Activated T-cell treated with anti-CD3 and anti-CD28 coated beads for 48 hours (primary cell): ENCODE data around the gene FAM120B.
A peak's percentile ranks its signal among the peaks of the same experiment; 100 is the strongest.
"Not testable (repeated sequence)": the region's sequence is repeated elsewhere in the genome, so short reads cannot be mapped to it uniquely, and the experiment has no call there.

ENCODE experiments used
- DNase-seq: peaks from one replicate; pipeline ENCODE4 v3.0.0-alpha.2; 2020; ENCODE audit warnings: low read depth

Gene FAM120B

GRCh38 chr6:170383466-170384035, 77.0 kb downstream of the FAM120B start:
- DNase-seq, result no peak

GRCh38 chr6:170385506-170385905, 78.9 kb downstream of the FAM120B start:
- DNase-seq, result no peak

GRCh38 chr6:170388113-170388512, 81.6 kb downstream of the FAM120B start:
- DNase-seq, result no peak

GRCh38 chr6:170393033-170393432, 86.5 kb downstream of the FAM120B start:
- no peak for DNase-seq

DNA sequence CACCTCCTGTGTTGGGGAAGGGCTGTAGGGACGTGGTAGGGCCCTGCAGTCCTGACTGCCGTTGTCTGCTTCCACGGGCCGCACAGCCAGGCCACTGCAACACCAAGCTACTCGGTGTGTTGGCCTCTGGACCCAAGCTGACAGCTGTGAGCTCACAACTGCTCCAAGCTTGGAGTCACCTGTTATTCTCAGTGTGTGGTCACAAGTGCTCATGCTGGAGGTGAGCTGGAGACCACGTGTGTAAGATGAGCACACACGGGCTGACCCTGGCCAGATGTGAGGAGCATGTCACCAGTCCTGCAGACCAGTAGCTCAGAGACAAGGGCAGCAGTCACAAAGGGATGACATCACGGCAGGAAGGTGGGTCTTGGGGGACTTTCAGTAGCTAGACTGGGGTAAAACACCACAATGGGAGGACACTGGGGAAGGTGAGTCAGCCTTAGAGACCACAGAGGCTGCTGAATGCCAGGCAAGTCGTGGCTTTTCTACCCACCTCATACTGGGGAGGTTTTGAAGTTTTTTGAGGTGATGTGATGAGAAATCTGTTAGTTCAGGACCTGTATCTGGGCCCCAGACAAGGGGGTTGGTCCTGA, 87.3 kb downstream of the FAM120B start:
- DNase-seq, result peak; percentile 28

GRCh38 chr6:170394980-170395379, 88.4 kb downstream of the FAM120B start:
- no peak for DNase-seq

DNA sequence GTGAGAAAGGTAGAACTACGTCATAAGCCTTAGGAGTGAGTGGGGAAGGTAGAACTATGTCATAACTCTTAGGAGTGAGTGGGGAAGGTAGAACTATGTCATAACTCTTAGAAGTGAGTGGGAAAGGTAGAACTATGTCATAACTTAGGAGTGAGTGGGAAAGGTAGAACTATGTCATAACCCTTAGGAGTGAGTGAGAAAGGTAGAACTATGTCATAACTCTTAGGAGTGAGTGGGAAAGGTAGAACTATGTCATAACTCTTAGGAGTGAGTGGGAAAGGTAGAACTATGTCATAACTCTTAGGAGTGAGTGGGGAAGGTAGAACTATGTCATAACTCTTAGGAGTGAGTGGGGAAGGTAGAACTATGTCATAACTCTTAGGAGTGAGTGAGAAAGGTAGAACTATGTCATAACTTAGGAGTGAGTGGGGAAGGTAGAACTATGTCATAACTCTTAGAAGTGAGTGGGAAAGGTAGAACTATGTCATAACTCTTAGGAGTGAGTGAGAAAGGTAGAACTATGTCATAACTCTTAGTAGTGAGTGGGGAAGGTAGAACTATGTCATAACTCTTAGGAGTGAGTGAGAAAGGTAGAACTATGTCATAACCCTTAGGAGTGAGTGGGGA, 92.3 kb downstream of the FAM120B start:
- DNase-seq, result not testable (repeated sequence)

DNA sequence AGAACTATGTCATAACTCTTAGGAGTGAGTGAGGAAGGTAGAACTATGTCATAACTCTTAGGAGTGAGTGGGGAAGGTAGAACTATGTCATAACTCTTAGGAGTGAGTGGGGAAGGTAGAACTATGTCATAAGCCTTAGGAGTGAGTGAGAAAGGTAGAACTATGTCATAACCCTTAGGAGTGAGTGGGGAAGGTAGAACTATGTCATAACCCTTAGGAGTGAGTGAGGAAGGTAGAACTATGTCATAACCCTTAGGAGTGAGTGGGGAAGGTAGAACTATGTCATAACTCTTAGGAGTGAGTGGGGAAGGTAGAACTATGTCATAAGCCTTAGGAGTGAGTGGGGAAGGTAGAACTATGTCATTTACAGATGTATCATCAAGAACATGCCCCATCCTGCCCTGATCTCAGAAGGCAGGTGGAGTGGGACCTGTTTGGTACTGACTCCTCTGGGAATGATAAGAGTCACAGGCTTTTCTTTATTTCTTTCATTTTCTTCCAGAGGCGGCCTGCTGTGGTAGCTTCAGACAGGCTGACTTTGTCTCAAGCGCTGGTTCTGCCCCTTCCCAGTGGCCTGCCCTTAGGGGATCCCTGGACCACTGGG, 93.5 kb downstream of the FAM120B start:
- DNase-seq, result not testable (repeated sequence)

DNA sequence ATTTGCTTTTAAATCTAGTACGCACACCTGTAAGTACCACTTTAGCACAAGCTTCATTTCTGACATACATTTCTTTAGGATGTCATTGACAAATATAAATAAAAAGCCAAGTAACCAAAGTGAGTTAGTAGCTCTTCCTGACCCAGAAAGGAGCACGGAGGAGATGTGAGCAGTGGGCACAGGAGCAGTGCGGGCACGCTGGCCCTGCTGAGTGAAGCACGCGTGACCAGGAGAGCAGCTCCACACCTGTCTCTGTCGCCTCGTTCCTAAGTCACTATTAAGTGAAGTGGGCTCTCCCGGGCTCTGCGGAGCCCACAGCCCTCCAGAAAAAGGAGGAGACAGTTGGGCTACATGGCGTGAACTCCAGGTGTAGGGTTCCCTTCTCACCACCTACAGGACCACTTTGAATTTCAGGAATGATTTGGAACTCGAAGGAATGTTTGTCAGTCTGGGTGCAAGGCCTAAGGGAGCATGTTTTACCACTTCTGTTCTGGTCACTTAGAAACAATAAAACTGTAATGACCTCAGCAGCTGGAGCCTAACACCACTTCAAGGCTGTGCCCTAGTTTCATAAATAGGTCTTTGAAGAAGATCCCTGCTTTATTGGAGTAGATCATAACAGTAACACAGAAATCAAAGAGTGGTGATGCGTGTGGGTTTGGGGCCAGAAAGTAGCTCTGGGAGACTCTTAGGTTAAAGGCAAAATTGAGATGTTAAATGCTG, 95.9 kb downstream of the FAM120B start:
- no peak for DNase-seq

DNA sequence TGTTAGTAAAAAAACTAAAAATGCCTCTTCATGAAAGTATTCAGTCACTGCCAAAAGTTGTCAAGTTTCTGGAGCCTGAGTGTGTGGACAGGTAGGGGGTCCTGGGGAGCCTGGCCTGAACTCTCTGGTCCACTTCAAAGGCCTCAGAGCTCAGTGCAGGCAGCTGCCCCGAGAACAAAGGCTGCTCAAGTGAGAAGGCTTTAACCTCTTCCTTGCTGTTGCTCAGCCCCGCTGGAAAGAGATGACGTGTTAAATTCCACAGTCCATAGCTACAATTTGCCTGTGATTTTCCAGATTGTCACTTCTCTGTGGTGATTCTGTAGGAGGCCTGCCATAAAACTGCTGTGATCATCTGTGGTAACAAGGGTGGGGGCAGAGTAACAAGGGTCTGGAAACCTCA, 96.9 kb downstream of the FAM120B start:
- DNase-seq, result no peak

GRCh38 chr6:170404036-170404435, 97.5 kb downstream of the FAM120B start:
- no peak for DNase-seq

DNA sequence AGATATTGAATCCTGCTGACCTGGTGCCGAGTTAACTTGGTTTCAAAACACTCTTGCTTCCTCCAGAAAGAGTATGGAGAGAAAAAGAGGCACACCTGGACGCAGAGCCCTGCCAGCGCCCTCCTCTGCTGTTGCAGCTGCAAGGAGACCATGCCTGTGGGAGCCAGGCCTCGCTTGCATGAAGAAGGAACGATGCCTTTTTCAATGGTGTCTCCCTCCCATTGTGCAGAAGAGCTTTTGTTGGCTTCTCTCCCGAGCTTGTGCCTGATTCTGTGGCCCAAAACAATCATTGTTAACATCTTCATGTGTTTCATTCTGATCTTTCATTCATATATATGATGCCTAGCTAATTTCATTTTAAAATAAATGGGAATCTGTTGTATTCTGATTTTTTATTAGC, 98.1 kb downstream of the FAM120B start:
- DNase-seq, result no peak

DNA sequence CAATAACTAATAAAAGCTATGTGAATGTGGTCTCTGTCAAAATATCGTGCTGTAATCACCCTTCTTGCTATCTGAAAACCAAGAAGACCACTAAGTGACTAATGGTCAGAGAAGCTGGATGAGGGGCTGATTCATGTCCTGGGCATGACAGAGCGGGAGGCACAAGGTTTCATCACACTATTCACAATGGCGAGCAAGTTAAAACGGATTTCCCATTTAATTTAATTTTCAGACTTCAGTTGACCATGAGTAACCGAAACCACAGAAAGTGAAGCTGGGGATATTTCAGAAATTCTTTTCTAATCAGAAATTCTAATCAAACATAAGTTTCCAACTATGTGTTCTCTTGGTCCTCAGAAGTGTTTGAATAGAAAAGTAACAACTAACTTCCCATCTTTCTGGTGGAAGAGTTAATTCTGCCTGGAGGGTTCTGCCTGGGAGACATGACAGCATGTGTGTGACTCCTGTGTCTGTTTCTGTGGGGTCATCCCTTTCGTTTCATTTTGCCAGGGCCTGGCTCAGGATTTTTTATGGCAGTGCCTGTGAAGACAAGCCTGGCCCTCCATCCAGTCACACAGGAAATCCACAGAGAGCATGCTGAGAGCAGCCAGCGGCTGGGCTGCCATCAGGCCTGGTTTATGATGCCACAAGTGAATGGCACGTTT, 98.9 kb downstream of the FAM120B start:
- DNase-seq, result no peak

GRCh38 chr6:170407200-170407599, 100.6 kb downstream of the FAM120B start:
- DNase-seq, result no peak

DNA sequence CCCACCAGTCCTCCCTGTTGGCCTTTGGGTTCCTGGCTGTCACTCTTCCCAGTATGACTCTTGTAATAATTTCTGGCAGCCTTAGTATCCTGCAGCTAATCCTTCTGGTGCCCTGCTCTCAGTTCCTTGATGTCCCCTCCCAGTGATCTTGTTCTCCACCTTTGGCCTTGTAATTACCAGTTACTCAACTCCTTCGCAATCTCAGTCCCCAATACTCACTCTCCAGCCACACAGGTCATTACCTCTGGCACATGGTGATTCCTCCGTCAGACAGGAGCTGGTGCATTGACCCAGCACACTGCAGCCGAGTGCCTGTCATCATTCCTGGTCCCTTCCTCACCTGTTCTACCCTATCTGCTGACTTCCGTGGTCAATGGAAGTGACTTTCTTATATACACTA, 101.4 kb downstream of the FAM120B start:
- DNase-seq, result no peak

- DNase-seq, result not testable (repeated sequence)
Observed at GRCh38 chr6:170409746-170410145, 103.2 kb downstream of the FAM120B start.

GRCh38 chr6:170410241-170410640, 103.7 kb downstream of the FAM120B start:
- no peak for DNase-seq

GRCh38 chr6:170415318-170415717, 108.8 kb downstream of the FAM120B start:
- DNase-seq, result no peak

- DNase-seq, result no peak
Observed at GRCh38 chr6:170416303-170416702, 109.7 kb downstream of the FAM120B start.

- DNase-seq, result no peak
Observed at GRCh38 chr6:170416959-170417606, 110.5 kb downstream of the FAM120B start.

DNA sequence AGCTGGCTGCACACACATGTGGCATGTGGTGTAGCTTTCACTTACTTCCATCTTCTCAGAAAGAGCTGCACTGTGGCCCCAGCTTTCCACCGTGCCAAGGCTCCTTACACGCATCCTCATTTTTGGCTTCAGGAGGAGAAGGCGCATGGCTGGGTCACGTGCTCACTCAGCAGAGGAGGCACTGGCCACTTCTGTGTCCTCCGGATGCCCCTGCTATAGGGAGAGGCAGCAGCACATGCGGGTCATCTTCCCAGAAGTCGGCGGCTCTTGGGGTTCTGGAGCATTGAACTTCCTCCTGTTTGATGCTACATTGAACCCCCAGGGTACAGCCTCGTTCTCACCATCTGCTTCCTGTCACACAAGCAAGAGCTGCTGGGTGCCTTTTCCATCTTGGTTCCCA, 111.3 kb downstream of the FAM120B start:
- no peak for DNase-seq

- no peak for DNase-seq
Observed at GRCh38 chr6:170420283-170420682, 113.7 kb downstream of the FAM120B start.
